Fibroblast of gingiva (primary cell): Measurements from ENCODE around the gene HSDL1.
A peak's percentile ranks its signal among the peaks of the same experiment; 100 is the strongest.
"Not testable (repeated sequence)": the region's sequence is repeated elsewhere in the genome, so short reads cannot be mapped to it uniquely, and the experiment has no call there.

Experiments
- DNase-seq: peaks from one replicate; pipeline ENCODE4 v3.0.0-alpha.2; 2011; ENCODE audit warnings: low read depth

The HSDL1 gene

DNA sequence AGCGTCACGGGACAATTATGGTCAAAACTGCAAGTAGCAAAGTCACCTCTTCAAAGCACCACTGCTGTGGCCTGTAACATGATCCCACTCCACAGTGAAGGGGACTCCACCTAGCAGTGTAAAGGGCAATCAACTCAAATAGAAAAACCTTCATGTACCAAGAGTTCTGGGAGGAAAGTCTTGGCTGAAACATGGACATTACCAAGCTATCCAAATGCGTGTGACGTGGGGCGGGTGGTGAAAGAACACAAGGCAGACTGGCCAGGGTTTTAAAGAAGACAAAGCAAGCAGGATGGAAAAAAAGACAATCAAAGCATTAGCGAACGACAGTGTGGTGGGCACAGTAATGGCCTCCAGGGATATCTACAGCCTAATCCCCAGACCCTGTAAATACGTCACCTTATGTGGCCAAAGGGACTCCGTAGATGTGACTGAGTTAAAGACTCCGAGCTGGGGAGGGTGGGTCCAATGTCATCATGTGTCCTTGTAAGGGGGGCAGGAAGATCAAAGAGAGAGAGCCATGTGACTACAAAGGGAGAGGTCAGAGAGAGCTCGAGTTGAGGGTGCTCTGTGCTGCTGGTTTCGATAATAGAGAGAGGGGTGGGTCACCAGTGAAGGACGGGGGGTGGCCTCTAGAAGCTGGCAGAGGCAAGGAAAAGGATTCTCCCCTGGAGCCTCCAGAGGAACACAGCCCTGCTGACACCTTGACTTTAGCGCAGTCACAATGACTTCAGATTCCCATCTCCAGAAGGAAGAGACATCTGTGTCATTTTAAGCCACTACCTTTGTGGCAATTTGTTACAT lies 6.0 kb downstream of the HSDL1 start:
- DNase-seq, result peak; percentile 42

GRCh38 chr16:84138500-84138823 lies 6.5 kb downstream of the HSDL1 start:
- no peak for DNase-seq

- no peak for DNase-seq
These were observed 7.1 kb downstream of the HSDL1 start for GRCh38 chr16:84137769-84138357.

GRCh38 chr16:84137287-84137686 lies 7.7 kb downstream of the HSDL1 start:
- DNase-seq, result no peak

- DNase-seq, result no peak
These were observed 8.4 kb downstream of the HSDL1 start for GRCh38 chr16:84136331-84137125.

DNA sequence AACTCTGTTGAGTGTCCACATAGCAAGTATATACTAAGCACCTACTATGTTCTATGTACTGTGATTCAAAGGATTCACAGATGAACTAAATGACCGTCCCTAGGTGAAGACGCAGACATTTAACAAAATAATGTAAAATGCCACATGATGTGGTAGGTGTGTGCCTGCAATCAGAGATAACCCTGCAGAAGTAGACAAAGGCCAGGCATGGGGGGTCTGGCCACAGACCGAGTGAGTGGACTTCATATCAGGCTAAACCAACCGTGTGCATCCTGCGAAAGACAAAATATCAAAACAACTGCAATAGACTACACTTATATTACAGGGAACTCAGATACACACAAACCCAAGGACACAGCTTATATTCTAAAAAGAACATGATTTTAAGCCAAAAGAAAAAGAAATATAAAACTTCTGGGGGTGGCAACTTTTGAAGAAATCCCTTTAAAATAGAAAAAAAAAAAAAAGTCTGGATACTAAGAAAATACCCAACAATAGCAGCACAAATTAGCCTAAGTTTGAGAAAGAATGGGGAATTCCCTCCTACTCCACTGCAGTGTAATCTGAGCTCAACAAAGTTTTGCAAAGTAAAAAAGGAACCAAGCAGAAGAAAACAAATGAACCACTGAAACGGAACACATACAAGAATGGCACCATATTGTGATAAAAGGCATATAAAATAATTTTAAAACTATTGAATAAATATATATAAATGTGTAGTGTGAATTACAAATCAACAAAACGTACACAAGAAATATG lies 12.3 kb downstream of the HSDL1 start:
- no peak for DNase-seq

- no peak for DNase-seq
These were observed 13.9 kb downstream of the HSDL1 start for GRCh38 chr16:84131117-84131516.

- DNase-seq, result no peak
These were observed 20.5 kb downstream of the HSDL1 start for GRCh38 chr16:84124257-84125073.

- no peak for DNase-seq
These were observed 24.0 kb downstream of the HSDL1 start for GRCh38 chr16:84121007-84121406.

DNA sequence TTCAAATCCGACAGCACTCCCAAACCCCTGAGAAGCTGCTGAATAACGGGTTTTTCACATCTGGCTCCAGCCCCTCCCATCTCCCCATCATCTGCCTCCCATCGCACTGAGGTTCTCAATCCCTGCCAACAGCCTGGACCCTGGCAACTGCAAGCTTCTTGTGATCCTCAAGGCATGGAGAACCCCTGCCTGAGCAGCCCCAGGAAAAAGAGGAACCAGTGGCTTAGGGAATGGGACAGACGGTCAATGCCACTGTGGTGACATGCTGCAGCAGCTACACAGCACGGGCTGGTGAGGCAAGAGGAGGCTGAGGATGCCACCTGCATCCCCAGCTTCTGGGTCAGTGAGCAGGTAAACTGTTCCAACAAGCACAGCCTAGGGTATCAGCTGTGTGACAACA lies 25.0 kb downstream of the HSDL1 start:
- DNase-seq, result no peak

GRCh38 chr16:84119368-84119767 lies 25.6 kb downstream of the HSDL1 start:
- DNase-seq, result no peak

DNA sequence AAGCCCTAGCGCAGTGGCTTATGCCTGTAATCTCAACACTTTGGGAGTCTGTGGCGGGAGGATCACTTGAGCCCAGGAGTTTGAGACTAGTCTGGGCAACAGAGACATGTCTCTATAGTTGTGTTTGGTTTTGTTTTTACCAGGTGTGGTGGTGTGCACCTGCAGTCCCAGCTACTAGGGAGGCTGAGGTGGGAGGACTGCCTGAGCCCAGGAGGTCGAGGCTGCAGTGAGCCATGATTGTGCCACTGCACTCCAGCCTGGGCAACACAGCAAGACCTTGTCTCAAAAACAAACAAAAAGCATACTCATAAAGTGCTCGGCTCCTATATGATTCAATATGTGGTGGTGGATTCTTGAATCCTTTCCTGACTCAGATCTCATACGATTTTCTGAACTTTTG lies 26.7 kb downstream of the HSDL1 start:
- not testable (repeated sequence) for DNase-seq

DNA sequence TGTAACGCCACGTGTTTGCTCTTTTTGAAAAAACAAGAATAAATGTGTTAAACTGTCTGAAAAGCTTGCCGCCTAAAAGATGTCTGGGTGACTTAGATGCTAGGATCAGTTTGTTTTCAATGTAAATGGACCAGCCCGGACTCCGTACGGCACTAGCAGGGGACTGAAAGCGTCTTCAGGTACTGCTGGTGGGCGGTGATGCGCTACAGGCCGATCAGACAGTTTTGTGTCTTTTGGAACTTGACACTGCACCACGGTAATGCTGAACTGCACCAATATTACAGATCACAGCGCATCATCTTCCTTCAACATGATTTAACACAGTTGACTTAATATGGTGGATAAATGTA lies 27.5 kb downstream of the HSDL1 start:
- no peak for DNase-seq

DNA sequence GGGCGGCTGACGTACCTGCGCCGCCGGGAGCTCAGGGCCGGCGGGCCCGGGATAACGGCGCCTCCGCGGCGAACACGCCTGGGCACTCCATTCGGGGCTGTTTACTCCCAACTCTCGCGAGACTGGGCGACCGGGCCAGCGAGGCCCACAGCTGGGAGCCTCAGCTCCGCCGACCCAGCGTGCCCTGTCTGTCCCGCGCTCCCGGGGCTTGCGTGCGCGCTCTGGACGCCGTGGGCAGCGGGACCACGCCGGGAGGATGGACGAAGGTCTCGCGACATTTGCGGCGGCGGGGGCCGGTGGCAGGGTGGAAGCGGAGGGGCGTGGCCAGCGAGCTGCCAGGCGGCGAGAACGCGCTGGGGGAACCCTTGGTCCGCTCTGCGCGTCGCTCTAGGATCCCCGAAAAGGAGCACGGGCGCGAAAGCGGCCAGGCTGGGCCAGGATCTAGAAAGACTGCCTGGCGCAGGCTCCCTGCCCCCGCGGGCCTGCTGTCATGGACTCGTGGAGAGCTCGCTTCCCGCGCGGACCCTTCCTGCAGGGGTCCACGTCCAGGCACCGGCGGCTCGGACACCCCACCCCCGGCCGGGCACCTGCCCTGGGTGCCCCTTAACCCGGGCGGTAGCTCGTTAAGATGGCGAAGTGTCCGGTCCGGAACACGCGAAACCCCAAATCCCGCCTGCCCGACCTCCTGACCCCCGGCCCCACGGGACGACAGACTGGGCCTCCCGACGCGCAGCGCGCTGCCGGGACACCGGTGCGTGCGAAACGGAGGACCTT lies 28.1 kb downstream of the HSDL1 start, which contains the start of gene MBTPS1:
Gene MBTPS1 (minus strand): TSS at position 223 of the 774 bp plus-strand sequence. CDS start 15,159 bp downstream, outside the sequence.
- peak; percentile 98 for DNase-seq

GRCh38 chr16:84115919-84116719 lies 28.9 kb downstream of the HSDL1 start:
- peak; percentile 14 for DNase-seq

GRCh38 chr16:84111949-84112348 lies 33.0 kb downstream of the HSDL1 start:
- not testable (repeated sequence) for DNase-seq

GRCh38 chr16:84111525-84111924 lies 33.5 kb downstream of the HSDL1 start:
- no peak for DNase-seq

DNA sequence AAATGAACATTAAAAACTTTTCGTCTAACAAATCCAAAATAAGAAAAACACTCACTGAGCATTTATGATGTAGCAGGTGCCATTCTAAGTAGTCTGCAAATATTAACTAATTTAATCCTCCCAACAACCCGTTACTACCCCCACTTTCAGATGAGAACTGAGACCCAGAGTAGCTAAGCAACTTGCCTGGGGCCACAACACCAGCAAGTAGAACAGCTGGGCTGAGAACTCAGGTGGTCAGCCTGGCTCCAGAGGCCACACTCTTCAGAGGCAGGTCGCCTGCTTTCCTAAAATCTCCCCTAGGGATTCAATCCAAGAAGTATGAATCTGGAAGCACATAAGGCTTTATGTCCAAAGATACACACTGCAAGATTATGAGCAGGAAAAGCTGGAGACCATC lies 34.5 kb downstream of the HSDL1 start:
- no peak for DNase-seq

DNA sequence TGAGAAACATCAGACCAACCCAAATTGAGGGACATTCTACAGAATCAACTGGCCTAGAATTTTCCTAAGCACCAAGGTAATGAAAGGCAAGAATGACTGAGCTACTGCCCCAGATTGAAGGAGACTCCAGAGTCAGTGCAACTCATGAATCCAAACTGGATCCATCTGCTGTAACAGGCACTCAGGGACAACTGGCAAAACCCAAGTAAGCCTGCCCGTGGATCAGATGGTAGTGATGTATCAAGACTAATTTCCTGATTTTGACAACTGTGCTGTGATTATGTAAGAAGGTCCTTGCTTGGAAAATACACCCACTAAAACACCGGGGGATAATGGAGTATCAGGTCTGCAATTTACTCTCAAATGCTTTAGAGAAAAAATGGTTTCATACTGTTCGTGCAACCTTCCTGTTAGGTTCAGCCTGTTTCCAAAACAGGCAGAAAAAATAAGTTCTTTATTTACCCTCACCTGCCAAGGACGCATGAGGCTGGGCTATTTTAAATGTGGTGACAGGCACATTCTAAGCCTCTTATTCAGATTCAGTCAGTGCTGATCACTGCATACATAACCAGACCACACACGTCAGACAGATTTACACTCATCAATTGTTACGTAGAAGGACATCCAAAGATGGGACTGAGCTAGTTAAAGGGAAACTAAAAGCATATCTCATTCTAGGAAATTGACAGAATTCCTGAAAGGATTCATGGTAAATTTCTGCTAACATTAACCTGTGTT lies 35.2 kb downstream of the HSDL1 start:
- no peak for DNase-seq
